SU-DHL-6 (cell line): ENCODE data around the gene KRT12.

Source experiments
- H2AFZ ChIP-seq: fragments of 200-600 bp; sonication (generic); 2 replicates; pipeline ENCODE4 v1.6.1; 2014; ENCODE audit warnings: low read depth, mild to moderate bottlenecking, moderate library complexity, mixed read lengths, antibody characterized with exemption, low read length; ENCODE audit not compliant: severe bottlenecking
- H3F3A ChIP-seq: fragments of 200-600 bp; shearing (Covaris generic); 2 replicates; pipeline ENCODE4 v1.6.0; 2016; ENCODE audit warnings: antibody characterized with exemption, mild to moderate bottlenecking; ENCODE audit not compliant: insufficient read depth
- H3K27ac ChIP-seq: fragments of 200-600 bp; sonication (generic); 2 replicates; pipeline ENCODE4 v1.5.1; 2016; ENCODE audit warnings: low read depth, mild to moderate bottlenecking, low read length, moderate library complexity, mixed read lengths
- H3K27me3 ChIP-seq: fragments of 200-600 bp; sonication (generic), shearing (Covaris generic); 2 replicates; pipeline ENCODE4 v1.6.0; 2014; ENCODE audit warnings: mild to moderate bottlenecking, low read length
- H3K36me3 ChIP-seq: fragments of 200-600 bp; sonication (generic); 2 replicates; pipeline ENCODE4 v1.6.1; 2014; ENCODE audit warnings: mild to moderate bottlenecking, low read length, mixed read lengths
- H3K4me2 ChIP-seq: fragments of 300-600, 200-600 bp; shearing (Covaris generic), sonication (generic); 2 replicates; pipeline ENCODE4 v1.6.0; 2014; ENCODE audit warnings: low read length, low read depth, mild to moderate bottlenecking; ENCODE audit not compliant: poor library complexity, severe bottlenecking
- H3K4me3 ChIP-seq: fragments of 200-600 bp; sonication (generic); 2 replicates; pipeline ENCODE4 v1.5.1; 2014; ENCODE audit warnings: antibody characterized with exemption, low read length, mild to moderate bottlenecking, mixed read lengths; ENCODE audit not compliant: insufficient read depth, poor library complexity, severe bottlenecking
- H3K79me2 ChIP-seq: fragments of 200-600 bp; sonication (generic); 2 replicates; pipeline ENCODE4 v1.6.1; 2014; ENCODE audit warnings: mild to moderate bottlenecking, low read length, moderate library complexity; ENCODE audit not compliant: insufficient read depth
- H3K9ac ChIP-seq: fragments of 200-600 bp; sonication (generic); 2 replicates; pipeline ENCODE4 v1.7.0; 2014; ENCODE audit warnings: mild to moderate bottlenecking, low read length
- H3K9me2 ChIP-seq: fragments of 200-600 bp; sonication (generic); replicated peaks from 2 replicates; pipeline ENCODE4 v1.6.1; 2014; ENCODE audit warnings: low read length; ENCODE audit not compliant: insufficient read depth
- H3K9me3 ChIP-seq: fragments of 200-600 bp; sonication (generic); 2 replicates; pipeline ENCODE4 v1.6.1; 2014; ENCODE audit warnings: low read length, mixed read lengths; ENCODE audit not compliant: insufficient read depth
- H4K20me1 ChIP-seq: fragments of 200-600 bp; sonication (generic); 2 replicates; pipeline ENCODE4 v1.6.1; 2014; ENCODE audit warnings: low read depth, mild to moderate bottlenecking, antibody characterized with exemption, low read length, moderate library complexity, mixed read lengths
- CTCF ChIP-seq: fragments of 200-600 bp; sonication (generic); IDR thresholded peaks from one replicate; pipeline ENCODE4 v1.5.1; 2017; ENCODE audit warnings: antibody characterized with exemption, mild to moderate bottlenecking, low read length, moderate library complexity; ENCODE audit not compliant: insufficient read depth, poor library complexity, severe bottlenecking
- EZH2phosphoT487 ChIP-seq: fragments of 200-600 bp; sonication (generic), shearing (Covaris generic); conservative IDR thresholded peaks from 2 replicates; pipeline ENCODE4 v1.6.1; 2018; ENCODE audit warnings: mild to moderate bottlenecking, antibody characterized with exemption, low read length, moderate library complexity, mixed read lengths

The KRT12 gene

DNA sequence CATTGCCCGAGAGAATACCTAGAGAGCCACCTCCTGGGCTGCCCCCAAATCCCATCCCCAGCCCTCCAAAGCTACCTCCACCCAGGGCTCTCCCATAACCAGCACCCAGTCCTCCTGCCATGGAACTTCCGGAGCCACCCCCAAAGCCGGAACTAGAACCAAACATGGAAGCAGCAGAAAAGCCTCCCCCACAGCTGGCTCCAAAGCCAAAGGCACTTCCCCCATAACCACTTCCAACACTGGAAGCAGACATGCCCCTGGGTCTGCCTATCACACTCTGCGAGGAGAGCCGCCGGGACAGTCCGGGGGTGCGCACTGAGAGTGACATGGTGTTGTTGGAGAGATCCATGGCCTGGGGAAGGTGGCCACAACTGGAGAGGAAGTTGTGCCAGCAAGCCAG is at the start of gene KRT12:
KRT12 (minus strand) TSS at position 386 of the 400 bp plus-strand sequence; CDS start at position 349, 37 bp downstream.
- H3K9me2 ChIP-seq: no peaks in the 10 kb centered on the region
- no peaks in the 10 kb centered on the region for H3K9me3 ChIP-seq
- TF ChIP-seq EZH2phosphoT487 (no peak), CTCF (no peak)
- no peaks in the 10 kb centered on the region for H3K27me3 ChIP-seq
- no peak within 1 kb of the TSS for H3K9ac ChIP-seq
- H3K4me2 ChIP-seq: no peak within 1 kb of the TSS
- H4K20me1 ChIP-seq: no peaks in the 10 kb centered on the region
- no peaks in the 10 kb centered on the region for H3K79me2 ChIP-seq
- no peak within 1 kb of the TSS for H3K27ac ChIP-seq
- H3K36me3 ChIP-seq: no peaks in the 10 kb centered on the region
- H2AFZ ChIP-seq: no peak within 1 kb of the TSS
- no peak within 1 kb of the TSS for H3K4me3 ChIP-seq
- no peaks in the 10 kb centered on the region for H3F3A ChIP-seq

- no peak overlapping the region for H3K9ac ChIP-seq
- H3K27ac ChIP-seq: no peak overlapping the region
- no peaks in the 10 kb centered on the region for H3K27me3 ChIP-seq
- no peak overlapping the region for H3K4me3 ChIP-seq
- H3K9me3 ChIP-seq: no peaks in the 10 kb centered on the region
- H3K36me3 ChIP-seq: no peaks in the 10 kb centered on the region
- no peak for TF ChIP-seq CTCF
- no peak for TF ChIP-seq EZH2phosphoT487
- no peak overlapping the region for H3K4me2 ChIP-seq
- no peak overlapping the region for H2AFZ ChIP-seq
- H3K9me2 ChIP-seq: no peaks in the 10 kb centered on the region
- no peaks in the 10 kb centered on the region for H4K20me1 ChIP-seq
- no peaks in the 10 kb centered on the region for H3F3A ChIP-seq
- no peaks in the 10 kb centered on the region for H3K79me2 ChIP-seq
These were observed 49.3 kb upstream of the KRT12 start for GRCh38 chr17:40916366-40916765.

- Histone ChIP-seq H3K4me3 (no peak overlapping the region), H3K9me2 (no peaks in the 10 kb centered on the region), H4K20me1 (no peaks in the 10 kb centered on the region), H3K79me2 (no peaks in the 10 kb centered on the region), H3K9me3 (no peaks in the 10 kb centered on the region), H3K9ac (no peak overlapping the region), H3K4me2 (no peak overlapping the region), H2AFZ (no peak overlapping the region), H3F3A (no peaks in the 10 kb centered on the region), H3K36me3 (no peaks in the 10 kb centered on the region), H3K27me3 (no peaks in the 10 kb centered on the region), H3K27ac (no peak overlapping the region)
- TF ChIP-seq EZH2phosphoT487 (no peak), CTCF (no peak)
These were observed 48.8 kb upstream of the KRT12 start for GRCh38 chr17:40915721-40916256.
